Measurements from ENCODE around the gene ICAM1. TPM values are rescaled to one million over a fixed set of nuclear protein-coding genes. Genes with fewer than 3 reads are reported as not detected.

ICAM1 gene
- total and polyA plus RNA-seq, 2 of the 13 experiments (the other 11 are each of a cell fraction or from before 2014, with no cell fraction given): 37.9 to 98.4 TPM

GRCh38 chr19:10289167-10289835, 18.4 kb downstream of the ICAM1 start (continued):
- TF ChIP-seq, protein P1, sequence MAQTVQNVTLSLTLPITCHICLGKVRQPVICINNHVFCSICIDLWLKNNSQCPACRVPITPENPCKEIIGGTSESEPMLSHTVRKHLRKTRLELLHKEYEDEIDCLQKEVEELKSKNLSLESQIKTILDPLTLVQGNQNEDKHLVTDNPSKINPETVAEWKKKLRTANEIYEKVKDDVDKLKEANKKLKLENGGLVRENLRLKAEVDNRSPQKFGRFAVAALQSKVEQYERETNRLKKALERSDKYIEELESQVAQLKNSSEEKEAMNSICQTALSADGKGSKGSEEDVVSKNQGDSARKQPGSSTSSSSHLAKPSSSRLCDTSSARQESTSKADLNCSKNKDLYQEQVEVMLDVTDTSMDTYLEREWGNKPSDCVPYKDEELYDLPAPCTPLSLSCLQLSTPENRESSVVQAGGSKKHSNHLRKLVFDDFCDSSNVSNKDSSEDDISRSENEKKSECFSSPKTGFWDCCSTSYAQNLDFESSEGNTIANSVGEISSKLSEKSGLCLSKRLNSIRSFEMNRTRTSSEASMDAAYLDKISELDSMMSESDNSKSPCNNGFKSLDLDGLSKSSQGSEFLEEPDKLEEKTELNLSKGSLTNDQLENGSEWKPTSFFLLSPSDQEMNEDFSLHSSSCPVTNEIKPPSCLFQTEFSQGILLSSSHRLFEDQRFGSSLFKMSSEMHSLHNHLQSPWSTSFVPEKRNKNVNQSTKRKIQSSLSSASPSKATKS (CRISPR knock-in tag; IDR thresholded peaks at IDR 0.05): no peak
- TF ChIP-seq RFX3 (CRISPR knock-in tag; IDR thresholded peaks at IDR 0.05): no peak
- no peak for TF ChIP-seq RARG (CRISPR knock-in tag; IDR thresholded peaks at IDR 0.05; ENCODE audit: low read depth)
- TF ChIP-seq, protein P2, sequence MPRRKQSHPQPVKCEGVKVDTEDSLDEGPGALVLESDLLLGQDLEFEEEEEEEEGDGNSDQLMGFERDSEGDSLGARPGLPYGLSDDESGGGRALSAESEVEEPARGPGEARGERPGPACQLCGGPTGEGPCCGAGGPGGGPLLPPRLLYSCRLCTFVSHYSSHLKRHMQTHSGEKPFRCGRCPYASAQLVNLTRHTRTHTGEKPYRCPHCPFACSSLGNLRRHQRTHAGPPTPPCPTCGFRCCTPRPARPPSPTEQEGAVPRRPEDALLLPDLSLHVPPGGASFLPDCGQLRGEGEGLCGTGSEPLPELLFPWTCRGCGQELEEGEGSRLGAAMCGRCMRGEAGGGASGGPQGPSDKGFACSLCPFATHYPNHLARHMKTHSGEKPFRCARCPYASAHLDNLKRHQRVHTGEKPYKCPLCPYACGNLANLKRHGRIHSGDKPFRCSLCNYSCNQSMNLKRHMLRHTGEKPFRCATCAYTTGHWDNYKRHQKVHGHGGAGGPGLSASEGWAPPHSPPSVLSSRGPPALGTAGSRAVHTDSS (CRISPR knock-in tag; conservative IDR thresholded peaks at IDR 0.05): no peak
- TF ChIP-seq, protein P3, sequence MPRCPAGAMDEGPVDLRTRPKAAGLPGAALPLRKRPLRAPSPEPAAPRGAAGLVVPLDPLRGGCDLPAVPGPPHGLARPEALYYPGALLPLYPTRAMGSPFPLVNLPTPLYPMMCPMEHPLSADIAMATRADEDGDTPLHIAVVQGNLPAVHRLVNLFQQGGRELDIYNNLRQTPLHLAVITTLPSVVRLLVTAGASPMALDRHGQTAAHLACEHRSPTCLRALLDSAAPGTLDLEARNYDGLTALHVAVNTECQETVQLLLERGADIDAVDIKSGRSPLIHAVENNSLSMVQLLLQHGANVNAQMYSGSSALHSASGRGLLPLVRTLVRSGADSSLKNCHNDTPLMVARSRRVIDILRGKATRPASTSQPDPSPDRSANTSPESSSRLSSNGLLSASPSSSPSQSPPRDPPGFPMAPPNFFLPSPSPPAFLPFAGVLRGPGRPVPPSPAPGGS (CRISPR knock-in tag; IDR thresholded peaks at IDR 0.05): no peak
- TF ChIP-seq, protein P4, sequence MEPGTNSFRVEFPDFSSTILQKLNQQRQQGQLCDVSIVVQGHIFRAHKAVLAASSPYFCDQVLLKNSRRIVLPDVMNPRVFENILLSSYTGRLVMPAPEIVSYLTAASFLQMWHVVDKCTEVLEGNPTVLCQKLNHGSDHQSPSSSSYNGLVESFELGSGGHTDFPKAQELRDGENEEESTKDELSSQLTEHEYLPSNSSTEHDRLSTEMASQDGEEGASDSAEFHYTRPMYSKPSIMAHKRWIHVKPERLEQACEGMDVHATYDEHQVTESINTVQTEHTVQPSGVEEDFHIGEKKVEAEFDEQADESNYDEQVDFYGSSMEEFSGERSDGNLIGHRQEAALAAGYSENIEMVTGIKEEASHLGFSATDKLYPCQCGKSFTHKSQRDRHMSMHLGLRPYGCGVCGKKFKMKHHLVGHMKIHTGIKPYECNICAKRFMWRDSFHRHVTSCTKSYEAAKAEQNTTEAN (CRISPR knock-in tag; conservative IDR thresholded peaks at IDR 0.05): peak; percentile 43; the same call in 1 of the 2 replicates
- TF ChIP-seq ZNF720 (CRISPR knock-in tag; IDR thresholded peaks at IDR 0.05): no peak
- TF ChIP-seq WIZ (CRISPR knock-in tag; IDR thresholded peaks at IDR 0.05): no peak
- TF ChIP-seq MLLT10 (CRISPR knock-in tag; IDR thresholded peaks at IDR 0.05): no peak
- no peak for TF ChIP-seq ZSCAN20 (CRISPR knock-in tag; IDR thresholded peaks at IDR 0.05; ENCODE audit: borderline replicate concordance)
- TF ChIP-seq, protein P5, sequence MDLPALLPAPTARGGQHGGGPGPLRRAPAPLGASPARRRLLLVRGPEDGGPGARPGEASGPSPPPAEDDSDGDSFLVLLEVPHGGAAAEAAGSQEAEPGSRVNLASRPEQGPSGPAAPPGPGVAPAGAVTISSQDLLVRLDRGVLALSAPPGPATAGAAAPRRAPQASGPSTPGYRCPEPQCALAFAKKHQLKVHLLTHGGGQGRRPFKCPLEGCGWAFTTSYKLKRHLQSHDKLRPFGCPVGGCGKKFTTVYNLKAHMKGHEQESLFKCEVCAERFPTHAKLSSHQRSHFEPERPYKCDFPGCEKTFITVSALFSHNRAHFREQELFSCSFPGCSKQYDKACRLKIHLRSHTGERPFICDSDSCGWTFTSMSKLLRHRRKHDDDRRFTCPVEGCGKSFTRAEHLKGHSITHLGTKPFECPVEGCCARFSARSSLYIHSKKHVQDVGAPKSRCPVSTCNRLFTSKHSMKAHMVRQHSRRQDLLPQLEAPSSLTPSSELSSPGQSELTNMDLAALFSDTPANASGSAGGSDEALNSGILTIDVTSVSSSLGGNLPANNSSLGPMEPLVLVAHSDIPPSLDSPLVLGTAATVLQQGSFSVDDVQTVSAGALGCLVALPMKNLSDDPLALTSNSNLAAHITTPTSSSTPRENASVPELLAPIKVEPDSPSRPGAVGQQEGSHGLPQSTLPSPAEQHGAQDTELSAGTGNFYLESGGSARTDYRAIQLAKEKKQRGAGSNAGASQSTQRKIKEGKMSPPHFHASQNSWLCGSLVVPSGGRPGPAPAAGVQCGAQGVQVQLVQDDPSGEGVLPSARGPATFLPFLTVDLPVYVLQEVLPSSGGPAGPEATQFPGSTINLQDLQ (CRISPR knock-in tag; IDR thresholded peaks at IDR 0.05): no peak
- TF ChIP-seq MLX (CRISPR knock-in tag; IDR thresholded peaks at IDR 0.05): no peak
- TF ChIP-seq ZNF776 (CRISPR knock-in tag; IDR thresholded peaks at IDR 0.05): peak; percentile 73; the same call in 1 of the 2 replicates
- TF ChIP-seq, protein P6, sequence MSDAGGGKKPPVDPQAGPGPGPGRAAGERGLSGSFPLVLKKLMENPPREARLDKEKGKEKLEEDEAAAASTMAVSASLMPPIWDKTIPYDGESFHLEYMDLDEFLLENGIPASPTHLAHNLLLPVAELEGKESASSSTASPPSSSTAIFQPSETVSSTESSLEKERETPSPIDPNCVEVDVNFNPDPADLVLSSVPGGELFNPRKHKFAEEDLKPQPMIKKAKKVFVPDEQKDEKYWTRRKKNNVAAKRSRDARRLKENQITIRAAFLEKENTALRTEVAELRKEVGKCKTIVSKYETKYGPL (CRISPR knock-in tag; IDR thresholded peaks at IDR 0.05): no peak
- no peak for TF ChIP-seq SATB2 (CRISPR knock-in tag; IDR thresholded peaks at IDR 0.05)
- TF ChIP-seq SAFB2 (CRISPR knock-in tag; IDR thresholded peaks at IDR 0.05; ENCODE audit: borderline replicate concordance, low read depth): no peak
- TF ChIP-seq, protein P7, sequence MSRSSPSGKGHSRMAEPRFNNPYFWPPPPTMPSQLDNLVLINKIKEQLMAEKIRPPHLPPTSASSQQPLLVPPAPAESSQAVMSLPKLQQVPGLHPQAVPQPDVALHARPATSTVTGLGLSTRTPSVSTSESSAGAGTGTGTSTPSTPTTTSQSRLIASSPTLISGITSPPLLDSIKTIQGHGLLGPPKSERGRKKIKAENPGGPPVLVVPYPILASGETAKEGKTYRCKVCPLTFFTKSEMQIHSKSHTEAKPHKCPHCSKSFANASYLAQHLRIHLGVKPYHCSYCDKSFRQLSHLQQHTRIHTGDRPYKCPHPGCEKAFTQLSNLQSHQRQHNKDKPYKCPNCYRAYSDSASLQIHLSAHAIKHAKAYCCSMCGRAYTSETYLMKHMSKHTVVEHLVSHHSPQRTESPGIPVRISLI (CRISPR knock-in tag; IDR thresholded peaks at IDR 0.05; ENCODE audit: borderline replicate concordance): no peak

All from HepG2 (cell line).